CD4-positive, alpha-beta T cell treated with Interleukin-2 at 100 ng/mL for 4 hours (primary cell): ENCODE data around the gene TBCE.
"Not testable (repeated sequence)": the region's sequence is repeated elsewhere in the genome, so short reads cannot be mapped to it uniquely, and the experiment has no call there.

Experiments used
- DNase-seq: peaks from one replicate; pipeline ENCODE4 v3.0.0-alpha.2; 2020; ENCODE audit warnings: low spot score

The TBCE gene

DNA sequence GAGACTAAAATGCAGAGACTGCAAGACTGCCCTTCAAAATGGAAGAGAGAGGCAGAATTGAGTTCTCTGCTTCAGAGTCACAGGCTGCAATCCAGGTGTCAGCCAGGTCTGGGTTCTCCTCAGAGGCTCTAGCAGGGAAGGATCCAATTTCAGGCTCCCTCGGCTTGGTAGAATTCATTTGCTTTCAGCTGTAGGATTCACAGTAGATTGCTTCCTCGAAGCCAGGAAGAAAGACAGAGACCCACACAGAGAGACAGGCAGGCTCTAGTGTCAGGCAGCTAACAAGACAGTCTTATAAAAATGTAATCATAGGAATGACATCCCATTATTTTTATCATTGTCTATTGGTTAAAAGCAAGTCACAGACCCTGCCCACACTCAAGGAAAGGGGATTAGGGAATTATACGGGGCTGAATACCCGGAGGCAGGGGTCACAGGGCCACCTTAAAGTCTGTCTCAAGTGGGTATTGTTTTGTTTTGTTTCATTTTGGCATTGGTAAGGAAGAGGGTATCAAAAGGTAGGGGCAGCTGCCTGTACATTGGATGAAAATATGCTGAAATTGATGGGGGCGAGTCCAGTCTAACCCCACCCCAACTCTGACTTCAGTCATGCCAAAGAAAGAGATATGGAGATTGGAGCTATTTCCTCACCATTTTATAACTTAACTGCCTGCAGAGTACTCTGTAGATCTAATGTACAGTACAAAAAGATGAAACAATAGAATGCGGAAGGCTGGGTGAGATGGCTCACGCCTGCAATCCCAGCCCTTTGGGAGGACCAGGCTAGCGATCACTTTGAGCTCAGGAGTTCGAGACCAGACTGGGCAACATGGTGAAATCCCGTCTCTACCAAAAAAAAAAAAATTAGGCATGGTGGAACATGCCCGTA is 9.5 kb upstream of the TBCE start:
- DNase-seq = no peak

DNA sequence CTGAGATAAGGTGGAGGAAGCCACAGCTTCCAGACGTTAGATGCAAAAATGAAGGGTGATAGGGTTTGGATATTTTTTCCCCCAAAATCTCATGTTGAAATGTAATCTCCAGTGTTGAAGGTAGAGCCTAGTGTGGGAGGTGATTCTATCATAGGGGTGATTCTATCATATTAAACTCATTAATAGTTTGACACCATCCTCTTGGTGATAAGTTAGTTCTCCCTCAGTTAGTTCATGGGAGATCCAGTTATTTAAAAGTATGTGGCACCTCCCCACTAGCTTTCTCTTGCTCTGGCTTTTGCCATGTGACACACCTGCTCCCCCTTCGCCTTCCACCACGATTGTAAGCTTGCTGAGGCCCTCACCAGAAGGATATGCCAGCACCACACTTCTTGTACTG is 8.3 kb upstream of the TBCE start:
- DNase-seq = no peak

DNA sequence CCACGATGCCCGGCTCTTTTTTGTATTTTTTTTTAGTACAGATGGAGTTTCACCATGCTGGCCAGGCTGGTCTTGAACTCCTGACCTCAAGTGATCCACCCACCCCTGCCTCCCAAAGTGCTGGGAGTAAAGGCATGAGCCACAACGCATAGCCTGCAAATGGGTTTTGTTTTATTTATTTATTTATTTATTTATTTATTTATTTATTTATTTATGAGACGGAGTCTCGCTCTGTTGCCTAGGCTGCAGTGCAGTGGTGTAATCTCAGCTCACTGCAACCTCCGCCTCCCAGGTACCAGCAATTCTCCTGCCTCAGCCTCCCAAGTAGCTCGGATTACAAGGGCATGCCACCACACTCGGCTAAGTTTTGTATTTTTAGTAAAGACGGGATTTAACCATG is 3.0 kb upstream of the TBCE start:
- DNase-seq = not testable (repeated sequence)

DNA sequence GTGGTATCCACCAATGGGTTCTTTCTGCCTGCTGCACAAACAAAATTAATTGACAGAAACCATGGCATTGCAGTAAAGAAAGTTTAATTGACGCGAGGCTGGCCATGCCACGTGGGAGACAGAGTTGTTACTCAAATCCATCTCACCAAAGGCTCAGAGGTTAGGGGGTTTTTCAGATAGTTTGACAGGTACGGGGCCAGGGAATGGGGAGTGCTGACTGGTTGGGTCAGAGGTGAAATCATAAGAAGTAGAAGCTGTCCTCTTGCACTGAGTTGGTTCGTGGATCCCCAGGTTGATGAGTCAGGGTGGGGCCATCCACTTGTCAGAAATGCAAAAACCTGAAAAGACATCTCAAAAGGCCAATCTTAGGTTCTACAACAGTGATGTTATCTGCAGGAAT is 941 bp upstream of the TBCE start:
- DNase-seq = peak; percentile 18

DNA sequence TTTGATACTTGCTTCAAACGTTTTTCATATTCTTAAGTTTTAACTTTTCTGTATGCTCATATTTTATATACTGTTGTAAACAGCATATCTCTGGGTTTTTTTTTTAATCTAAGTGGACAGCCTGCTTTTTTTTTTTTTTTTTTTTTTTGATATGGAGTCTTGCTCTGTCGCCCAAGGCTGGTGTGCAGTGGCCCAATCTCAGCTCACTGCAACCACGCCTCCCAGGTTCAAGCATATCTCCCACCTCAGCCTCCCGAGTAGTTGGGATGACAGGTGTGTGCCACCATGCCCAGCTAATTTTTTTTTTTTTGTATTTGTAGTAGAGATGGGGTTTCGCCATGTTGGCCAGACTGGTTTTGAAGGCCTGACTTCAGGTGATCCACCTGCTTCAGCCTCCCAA is 1.2 kb downstream of the TBCE start:
- DNase-seq = no peak

DNA sequence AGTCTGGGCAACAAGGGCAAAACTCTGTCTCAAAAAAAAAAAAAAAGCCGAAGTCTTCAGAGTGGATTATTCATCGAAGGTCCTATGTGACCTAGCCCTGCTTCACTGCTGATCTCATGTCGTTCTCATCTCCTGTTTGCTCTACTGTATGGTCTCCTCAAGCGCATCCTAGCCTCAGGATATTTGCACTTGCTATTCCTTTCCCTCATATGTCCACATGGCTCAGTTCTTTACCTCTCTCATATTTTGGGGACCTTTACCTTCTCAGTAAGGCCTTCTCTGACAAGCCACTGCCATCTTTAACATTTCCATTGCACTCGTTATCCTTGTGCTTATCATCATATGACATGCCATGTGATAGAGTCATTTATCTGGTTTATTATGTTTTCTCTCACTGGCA is 2.6 kb downstream of the TBCE start:
- no peak for DNase-seq

DNA sequence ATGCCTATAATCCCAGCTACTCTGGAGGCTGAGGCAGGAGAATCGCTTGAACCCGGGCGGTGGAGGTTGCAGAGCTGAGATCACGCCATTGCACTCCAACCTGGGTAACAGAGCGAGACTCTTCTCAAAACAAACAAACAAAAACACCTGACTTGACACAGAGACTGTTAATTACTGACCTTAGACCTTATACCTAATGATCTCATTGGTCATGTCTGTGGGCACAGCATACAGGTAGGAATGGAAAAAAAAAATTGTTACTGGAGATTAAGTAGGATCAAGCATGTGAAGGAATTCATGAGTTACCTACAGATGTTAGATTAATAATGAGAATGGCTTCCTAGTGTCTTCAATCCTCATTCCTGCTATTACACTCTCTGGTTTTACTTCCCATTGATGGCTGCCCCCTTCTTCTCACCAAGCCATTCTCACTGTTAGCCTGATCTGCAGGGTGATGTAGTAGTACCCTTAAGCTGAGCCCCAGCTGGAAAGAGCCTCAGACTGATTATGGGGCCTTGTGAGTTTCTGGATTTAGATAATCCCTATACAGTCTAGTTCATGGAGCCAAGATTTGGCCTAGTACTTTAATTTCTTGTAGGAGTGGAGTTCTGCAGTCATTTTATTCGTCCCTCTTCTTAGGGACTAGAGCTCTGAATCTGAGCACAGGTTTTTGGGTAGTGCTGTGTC is 8.8 kb downstream of the TBCE start:
- DNase-seq = no peak

DNA sequence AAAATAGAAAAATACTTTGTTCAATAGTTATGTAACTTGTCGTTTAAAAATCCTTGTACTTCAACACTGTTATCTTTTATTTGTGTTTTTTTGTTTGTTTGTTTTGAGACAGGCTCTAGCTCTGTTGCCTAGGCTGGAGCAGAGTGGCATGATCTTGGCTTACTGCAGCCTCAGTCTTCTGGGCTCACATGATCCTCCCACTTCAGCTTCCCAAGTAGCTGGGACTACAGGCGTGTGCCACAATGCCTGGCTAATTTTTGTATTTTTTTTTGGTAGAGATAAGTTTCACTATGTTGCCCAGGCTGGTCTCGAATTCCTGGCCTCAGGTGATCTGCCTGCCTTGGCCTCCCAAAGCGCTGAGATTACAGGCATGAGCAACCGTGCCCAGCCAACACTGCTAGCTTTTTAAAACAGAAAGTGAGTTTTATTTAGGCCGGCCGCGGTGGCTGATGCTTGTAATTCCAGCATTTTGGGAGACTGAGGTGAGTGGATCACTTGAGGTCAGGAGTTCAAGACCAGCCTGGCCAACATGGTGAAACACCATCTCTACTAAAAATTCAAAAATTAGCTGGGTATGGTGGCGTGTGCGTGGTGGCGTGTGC is 11.0 kb downstream of the TBCE start:
- DNase-seq = not testable (repeated sequence)

DNA sequence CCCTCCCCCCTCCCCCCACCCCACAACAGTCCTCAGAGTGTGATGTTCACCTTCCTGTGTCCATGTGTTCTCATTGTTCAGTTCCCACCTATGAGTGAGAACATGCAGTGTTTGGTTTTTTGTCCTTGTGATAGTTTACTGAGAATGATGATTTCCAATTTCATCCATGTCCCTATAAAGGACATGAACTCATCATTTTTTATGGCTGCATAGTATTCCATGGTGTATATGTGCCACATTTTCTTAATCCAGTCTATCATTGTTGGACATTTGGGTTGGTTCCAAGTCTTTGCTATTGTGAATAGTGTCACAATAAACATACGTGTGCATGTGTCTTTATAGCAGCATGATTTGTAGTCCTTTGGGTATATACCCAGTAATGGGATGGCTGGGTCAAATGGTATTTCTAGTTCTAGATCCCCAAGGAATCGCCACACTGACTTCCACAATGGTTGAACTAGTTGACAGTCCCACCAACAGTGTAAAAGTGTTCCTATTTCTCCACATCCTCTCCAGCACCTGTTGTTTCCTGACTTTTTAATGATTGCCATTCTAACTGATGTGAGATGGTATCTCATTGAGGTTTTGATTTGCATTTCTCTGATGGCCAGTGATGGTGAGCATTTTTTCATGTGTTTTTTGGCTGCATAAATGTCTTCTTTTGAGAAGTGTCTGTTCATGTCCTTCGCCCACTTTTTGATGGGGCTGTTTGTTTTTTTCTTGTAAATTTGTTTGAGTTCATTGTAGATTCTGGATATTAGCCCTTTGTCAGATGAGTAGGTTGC is 14.9 kb downstream of the TBCE start:
- not testable (repeated sequence) for DNase-seq

DNA sequence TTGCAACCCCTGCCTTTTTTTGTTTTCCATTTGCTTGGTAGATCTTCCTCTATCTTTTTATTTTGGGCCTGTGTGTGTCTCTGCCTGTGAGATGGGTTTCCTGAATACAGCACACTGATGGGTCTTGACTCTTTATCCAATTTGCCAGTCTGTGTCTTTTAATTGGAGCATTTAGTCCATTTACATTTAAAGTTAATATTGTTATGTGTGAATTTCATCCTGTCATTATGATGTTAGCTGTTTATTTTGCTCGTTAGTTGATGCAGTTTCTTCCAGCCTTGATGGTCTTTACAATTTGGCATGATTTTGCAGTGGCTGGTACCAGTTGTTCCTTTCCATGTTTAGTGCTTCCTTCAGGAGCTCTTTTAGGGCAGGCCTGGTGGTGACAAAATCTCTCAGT is 18.4 kb downstream of the TBCE start:
- DNase-seq = not testable (repeated sequence)

DNA sequence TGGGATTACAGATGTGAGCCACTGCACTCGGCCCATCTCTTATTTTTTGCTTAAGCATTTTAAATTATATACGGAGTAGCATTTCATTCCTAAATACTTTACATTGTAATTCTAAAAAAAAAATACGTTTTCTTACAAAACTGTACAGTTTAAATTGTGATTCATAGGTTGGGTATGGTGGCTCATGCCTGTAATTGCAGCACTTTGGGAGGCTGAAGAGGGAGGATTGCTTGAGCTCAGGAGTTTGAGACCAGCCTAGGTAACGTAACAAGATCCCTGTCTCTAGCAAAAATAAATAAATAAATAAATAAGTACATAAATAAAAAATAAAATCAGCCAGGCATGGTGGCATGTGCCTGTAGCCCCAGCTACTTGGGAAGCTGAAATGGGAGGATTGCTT is 24.6 kb downstream of the TBCE start:
- no peak for DNase-seq

DNA sequence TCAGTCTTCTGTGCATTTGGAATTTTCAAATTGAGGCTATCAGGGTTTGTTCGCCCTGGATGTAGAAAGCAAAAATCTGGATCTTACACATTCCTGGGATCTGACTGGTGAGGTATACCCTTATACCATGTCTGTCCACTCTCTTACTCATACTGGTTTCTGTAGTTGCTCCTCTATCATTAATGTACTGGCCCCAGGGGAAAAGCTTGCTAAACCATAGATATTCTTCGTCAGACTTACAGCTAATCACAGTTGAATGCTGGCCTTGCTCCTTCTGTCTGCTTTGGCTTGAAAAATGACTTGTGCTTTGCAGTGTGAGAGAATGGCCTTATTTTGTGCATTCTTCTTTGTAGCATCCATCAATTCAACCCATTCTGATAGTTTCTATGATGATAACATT is 30.5 kb downstream of the TBCE start:
- DNase-seq = no peak

DNA sequence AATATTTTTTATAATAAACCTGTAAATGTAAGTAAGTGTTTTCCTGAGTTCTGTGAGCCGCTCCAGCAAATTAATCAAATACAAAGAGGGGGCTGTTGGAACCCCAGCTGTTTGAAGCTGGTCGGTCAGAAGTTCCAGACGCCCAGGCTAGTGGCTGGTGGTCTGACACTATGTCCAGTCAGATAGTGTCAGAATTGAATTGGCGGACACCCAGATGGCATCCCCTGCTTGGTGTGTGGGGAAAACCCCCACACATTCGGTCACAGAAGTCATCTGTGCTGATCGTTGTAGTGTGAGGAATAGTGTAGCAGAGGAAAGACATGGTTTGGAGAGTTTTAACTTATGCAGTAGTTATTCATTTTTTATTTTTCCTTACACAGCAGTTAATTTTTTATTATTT is 32.4 kb downstream of the TBCE start:
- DNase-seq = no peak

DNA sequence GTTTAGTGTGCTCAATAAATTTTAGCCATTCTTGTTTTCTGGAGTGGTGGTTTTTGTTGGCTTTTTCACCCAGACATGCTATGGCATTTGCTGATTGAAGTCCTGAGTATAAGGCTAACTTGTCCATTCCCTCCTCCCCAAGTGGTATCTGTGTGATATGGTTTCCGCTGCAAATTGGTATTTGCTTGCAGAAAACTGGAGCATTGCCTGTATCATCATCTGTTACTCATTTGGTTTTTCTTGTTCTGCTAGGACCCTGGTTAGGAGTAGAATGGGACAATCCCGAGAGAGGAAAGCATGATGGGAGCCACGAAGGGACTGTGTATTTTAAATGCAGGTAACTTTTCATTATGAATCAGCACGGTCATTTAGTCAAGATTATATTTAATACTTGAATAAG is 34.0 kb downstream of the TBCE start:
- DNase-seq = no peak

DNA sequence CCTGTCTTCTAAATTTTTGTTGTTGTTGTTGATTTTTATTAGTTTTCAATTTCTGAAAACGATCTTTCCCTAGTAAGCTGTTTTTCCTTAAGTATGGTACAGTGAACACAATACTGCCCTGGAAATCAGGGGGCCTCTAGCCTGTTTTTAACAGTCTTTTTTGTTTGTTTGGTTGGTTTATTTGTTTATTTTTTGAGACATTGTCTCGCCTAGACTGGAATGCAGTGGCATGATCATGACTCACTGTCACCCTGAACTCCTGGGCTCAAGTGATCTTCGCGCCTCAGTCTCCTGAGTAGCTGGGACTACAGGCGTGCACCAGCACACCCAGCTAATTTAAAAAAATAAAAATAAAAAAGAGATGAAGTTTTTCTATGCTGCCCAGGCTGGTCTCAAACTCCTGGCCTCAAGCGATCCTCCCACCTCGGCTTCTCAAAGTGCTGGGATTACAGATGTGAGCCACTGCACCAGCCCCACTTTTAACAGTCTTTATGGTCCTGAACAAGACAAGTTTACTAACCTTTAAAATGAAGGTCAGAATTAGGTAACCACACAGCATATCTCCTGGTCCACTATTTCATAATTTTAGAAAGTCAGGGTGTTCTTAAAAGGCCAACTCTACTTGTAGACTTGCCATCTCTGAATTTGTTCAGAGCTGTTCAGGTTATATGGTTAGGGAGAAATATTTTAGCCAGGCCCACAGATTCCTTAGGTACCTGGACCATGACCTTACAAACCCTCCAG is 35.4 kb downstream of the TBCE start:
- DNase-seq = no peak

DNA sequence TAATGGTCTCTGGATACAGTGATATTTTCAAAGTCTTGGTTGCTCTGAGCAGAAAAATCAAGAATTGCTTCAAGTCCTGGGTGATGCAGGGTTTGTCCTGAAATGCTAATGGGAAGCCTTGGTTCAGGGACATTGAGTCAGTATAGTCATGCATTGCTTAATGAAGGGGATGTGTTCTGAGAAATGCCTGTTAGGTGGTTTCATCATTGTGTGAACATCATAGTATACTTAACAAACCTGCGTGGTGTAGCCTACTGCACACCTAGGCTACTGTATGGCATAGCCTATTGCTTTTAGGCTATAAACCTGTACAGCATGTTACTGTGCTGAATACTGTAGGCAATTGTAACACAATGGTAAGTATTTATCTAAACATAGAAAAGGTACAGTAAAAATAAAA is 36.4 kb downstream of the TBCE start:
- no peak for DNase-seq

DNA sequence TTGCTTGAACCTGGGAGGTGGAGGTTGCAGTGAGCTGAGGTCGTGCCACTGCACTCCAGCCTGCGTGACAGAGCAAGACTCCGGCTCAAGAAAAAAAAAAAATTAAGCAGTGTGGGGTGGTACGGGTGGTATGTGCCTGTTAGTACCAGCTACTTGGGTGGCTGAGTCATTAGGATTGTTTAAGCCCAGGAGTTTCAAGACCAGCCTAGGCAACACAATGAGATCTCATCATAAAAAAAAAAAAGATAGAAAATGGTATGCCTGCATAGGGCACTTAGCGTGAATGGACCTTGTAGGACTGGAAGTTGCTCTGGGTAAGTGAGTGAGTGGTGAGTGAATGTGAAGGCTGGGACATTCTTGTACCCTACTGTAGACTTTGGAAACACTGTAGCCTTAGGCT is 37.0 kb downstream of the TBCE start:
- no peak for DNase-seq

DNA sequence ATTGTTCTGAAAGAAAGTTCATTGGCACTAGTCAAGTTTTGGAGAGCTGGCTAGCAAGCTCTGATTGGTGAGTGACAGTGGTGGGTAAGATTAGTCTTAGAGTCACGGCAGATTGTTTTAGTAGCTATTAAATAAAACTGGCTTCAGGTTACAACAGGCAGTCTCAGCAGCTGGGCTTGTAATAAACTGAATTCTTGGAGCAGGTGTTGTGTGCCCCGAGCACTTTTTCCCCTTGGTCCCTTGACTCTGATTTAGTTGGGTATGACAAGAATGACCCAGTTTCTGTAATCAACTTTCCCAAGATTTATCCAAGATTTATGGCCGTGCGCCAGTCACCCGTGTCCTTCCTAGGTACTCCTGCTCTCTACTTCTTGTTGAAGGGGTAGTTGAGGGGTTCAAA is 40.2 kb downstream of the TBCE start:
- no peak for DNase-seq

DNA sequence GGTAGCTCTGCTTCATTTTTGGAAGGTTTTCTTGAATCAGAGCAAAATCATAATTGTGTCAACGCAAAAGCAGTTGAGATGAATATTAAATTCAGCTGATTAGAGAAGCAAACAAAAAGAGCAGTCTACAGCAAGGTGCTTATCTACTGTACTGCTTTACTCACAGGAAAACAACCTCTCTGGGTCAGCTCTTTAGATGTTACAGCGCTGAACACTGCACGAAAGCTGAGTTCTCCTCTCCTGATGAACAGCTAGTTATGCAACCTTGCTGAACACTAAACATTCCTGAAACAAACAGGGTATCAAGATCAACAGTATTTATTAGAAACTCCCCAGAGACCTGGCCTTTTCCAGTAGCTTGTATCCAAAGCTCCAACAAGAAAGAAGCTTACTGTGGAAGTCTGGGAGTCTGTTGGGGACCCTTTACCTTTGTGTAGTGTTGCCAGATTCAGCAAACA is 41.3 kb downstream of the TBCE start:
- no peak for DNase-seq

DNA sequence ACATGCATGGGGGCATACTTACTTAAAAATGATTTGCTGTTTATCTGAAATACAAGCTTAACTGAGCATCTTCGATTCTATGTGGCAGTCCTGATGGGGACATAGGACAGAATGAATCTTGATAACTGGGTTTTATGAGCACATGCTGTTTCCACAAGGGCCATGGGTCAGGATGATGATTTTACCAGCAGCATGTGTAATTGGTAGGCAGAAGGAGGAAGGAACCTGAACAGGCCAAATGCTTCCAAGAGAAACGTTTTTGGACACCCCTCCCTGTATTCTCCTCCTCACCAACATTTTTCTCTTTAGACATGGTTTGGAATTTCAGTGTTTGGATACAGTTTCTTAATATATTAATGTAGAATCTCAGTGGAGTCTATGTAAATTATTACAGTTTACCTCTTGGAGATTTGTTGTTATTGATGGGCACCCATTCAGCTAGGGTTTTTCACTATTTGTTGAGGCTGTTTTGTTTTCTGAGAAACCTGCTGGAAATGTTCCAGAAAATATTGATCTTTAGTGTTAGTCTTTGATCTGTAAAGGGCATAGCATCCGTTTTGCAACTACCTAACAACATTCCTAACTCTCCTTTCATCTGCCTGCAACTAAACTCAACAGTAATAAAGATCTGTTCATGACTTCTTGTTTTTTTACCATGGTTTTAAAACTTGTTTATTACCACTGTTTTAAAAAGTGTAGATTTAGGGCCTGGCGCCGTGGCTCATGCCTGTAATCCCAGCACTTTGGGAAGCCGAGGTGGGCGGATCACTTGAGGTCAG is 42.0 kb downstream of the TBCE start:
- DNase-seq = no peak

DNA sequence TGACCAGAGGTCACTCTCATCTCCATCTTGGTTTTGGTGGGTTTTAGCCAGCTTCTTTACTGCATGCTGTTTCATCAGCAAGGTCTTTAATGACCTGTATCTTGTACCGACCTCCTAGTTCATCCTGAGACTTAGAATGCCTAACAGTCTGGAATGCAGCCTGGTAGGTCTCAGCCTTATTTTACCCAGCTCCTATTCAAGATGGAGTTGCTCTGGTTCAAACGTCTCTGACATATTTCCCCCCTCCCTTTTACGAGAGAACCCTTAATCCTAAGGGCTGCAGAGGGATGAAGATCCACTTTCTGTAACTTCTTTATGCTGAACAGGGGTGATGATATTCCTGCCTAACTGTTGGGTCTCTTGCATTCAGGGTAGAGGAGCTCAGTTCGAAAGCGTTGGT is 43.2 kb downstream of the TBCE start:
- DNase-seq = no peak
